Measurements from ENCODE around the gene NFATC3. TPM values are rescaled to one million over a fixed set of nuclear protein-coding genes. Genes with fewer than 3 reads are reported as not detected.

NFATC3 gene
- total and polyA plus RNA-seq, 10 donors: 12.4 to 89.7 (median 67.2) TPM

DNA sequence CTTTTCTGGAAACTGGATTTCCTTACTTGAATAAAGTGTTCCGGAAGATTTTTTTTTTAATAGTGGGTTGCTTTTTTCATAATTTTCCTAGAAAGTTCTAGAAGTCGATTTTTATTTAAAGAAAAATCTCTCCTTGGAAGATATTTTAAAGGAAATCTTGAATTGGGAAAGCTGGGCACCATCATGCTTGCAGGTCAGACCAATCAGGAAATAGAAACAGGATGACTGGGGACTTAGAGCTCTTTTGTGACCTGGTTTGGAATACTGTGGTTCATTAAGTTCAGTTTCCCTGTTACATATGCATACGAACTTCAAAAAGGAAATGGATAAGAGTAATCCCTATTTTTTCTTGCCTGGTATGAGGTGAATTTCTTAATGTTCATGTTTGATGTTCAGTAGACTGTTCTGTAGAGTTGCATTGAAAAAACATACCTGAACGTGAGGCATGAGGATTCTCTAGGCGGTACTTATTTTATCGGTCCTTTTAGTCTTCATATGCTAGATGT is 1.2 kb downstream of the NFATC3 start:
- intact Hi-C loops (cut with DNase I; ENCODE audit: low total_unique reads): no loop called here

DNA sequence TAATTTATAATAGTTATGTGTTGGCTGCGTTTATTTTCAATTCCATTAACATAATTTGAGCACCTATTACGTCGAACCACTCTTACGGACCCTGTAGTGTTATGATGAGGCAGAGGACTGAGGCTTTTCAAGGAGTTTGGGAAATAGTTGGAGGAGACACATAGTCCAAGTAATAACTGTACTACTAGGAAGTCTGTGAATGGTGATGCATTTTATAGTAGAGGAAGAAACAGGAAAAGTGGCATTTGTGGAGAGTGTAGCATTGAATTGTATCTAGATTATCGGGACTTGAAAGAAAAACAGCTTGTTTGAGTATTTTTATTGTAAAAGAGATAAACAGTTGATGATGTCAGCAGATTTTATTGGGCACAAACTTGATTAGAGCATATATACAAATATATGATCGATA is 1.7 kb downstream of the NFATC3 start:
- Histone ChIP-seq H3K27me3 (replicated peaks in 1 of 7) (no peaks in the 10 kb centered on the region), H3K9me3 (no peaks in the 10 kb centered on the region), H3K4me1 (peaks cover 54 to 88% (median 83%) of the 10 kb centered on the region in 6 donors), H3K27ac (peak overlapping the region; percentile 89 to 99 (median 96)), H3K4me3 (peak overlapping the region; percentile 74 to 95 (median 84)), H3K36me3 (no peaks in the 10 kb centered on the region)
- intact Hi-C loops (cut with DNase I; ENCODE audit: low total_unique reads): no loop called here
- no peak for DNase-seq
- TF ChIP-seq CTCF (IDR thresholded peaks at IDR 0.05 in 8 of 11, conservative IDR thresholded peaks at IDR 0.05 in 3 of 11): no peak
- no peak for TF ChIP-seq POLR2AphosphoS5 (IDR thresholded peaks at IDR 0.05)
- no peak for TF ChIP-seq POLR2A (IDR thresholded peaks at IDR 0.05)
- WGBS, 5 donors: 3 to 6% (median 5%) methylated on average over 6 of the region's 6 CpGs

More for the DNA sequence above, 1.2 kb downstream of the NFATC3 start:
- WGBS, 5 donors: 0 to 1% (median 0%) methylated on average over 6 of the region's 6 CpGs
- H3K4me1 ChIP-seq: peaks cover 54 to 88% (median 83%) of the 10 kb centered on the region in 6 donors
- TF ChIP-seq CTCF (IDR thresholded peaks at IDR 0.05 in 8 of 11, conservative IDR thresholded peaks at IDR 0.05 in 3 of 11) (no peak), POLR2AphosphoS5 (IDR thresholded peaks at IDR 0.05) (no peak), POLR2A (IDR thresholded peaks at IDR 0.05) (no peak)
- no peaks in the 10 kb centered on the region for H3K27me3 ChIP-seq (replicated peaks in 1 of 7)
- peak overlapping the region; percentile 74 to 95 (median 84) for H3K4me3 ChIP-seq
- H3K9me3 ChIP-seq: no peaks in the 10 kb centered on the region
- H3K36me3 ChIP-seq: no peaks in the 10 kb centered on the region
- H3K27ac ChIP-seq: peak overlapping the region; percentile 89 to 99 (median 96)
- no peak for DNase-seq

DNA sequence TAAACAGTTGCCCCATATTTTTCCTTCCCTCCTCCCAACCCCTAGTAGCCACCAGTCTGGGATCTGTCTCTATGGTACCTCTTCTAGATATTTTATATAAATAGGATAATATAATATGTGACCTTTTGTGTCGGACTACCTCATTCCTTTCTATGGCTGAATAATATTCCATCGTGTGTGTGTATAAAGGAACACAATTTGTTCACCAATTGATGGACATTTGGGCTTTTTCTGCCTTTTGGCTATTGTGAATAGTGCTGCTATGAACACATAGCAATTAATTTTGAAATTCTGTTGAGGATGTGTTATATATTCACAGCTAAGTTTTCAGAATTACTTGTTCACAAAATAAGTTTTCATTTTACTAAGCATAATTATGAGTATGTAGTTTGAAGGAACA is 2.5 kb downstream of the NFATC3 start:
- intact Hi-C loops (cut with DNase I; ENCODE audit: low total_unique reads): no loop called here
- peak overlapping the region in 5 of 8 donors; percentile 95 to 99 (median 98) for H3K27ac ChIP-seq
- peak overlapping the region in 4 of 8 donors; percentile 76 to 95 (median 84) for H3K4me3 ChIP-seq
- WGBS, 5 donors: 52 to 75% (median 62%) methylated on average over 2 of the region's 2 CpGs
- H3K9me3 ChIP-seq: no peaks in the 10 kb centered on the region
- H3K4me1 ChIP-seq: peaks cover 55 to 88% (median 83%) of the 10 kb centered on the region in 6 donors
- TF ChIP-seq CTCF (IDR thresholded peaks at IDR 0.05 in 8 of 11, conservative IDR thresholded peaks at IDR 0.05 in 3 of 11) (no peak), POLR2A (IDR thresholded peaks at IDR 0.05) (no peak), POLR2AphosphoS5 (IDR thresholded peaks at IDR 0.05) (no peak)
- no peaks in the 10 kb centered on the region for H3K27me3 ChIP-seq (replicated peaks in 1 of 7)
- H3K36me3 ChIP-seq: no peaks in the 10 kb centered on the region
- no peak for DNase-seq

DNA sequence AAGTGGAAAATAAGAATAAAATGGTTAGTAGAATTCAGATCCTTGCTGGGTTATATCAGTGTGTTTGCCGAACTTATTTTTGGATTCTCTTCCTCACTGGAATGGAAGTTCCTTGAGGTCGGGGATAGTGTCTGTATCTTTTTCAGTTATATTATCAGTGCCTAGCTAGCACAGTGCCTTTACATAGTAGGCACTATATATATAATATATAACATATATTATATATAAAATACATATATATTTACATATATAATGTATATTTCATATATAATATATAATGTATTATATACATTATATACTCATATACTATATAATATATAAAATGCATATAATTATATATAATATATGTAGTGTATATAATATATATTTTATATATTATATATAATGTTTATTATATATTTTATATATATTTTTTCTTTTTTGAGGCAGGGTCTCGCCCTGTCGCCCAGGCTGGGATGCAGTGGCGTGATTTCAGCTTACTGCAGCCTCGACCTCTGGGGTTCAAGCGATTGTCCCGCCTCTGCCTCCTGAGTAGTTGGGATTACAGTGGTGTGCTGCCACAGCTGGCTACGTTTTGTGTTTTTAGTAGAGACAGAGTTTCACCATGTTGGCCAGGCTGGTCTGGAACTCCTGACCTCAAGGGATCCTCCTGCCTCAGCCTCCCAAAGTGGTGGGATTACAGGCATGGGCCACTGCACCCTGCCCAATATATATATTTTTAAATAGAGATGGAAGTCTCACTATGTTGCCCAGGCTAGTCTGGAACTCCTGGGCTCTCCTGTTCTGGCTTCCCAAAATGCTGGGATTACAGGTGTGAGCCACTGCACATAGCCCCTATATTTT is 3.2 kb downstream of the NFATC3 start:
- TF ChIP-seq CTCF (IDR thresholded peaks at IDR 0.05 in 8 of 11, conservative IDR thresholded peaks at IDR 0.05 in 3 of 11) (no peak), POLR2AphosphoS5 (IDR thresholded peaks at IDR 0.05) (no peak), POLR2A (IDR thresholded peaks at IDR 0.05) (no peak)
- Histone ChIP-seq H3K4me1 (peaks cover 55 to 88% (median 83%) of the 10 kb centered on the region in 6 donors), H3K9me3 (no peaks in the 10 kb centered on the region), H3K4me3 (peak overlapping the region in 1 of 8 donors; percentile 95), H3K27me3 (replicated peaks in 1 of 7) (no peaks in the 10 kb centered on the region), H3K36me3 (no peaks in the 10 kb centered on the region), H3K27ac (peak overlapping the region in 5 of 8 donors; percentile 34 to 99 (median 98))
- intact Hi-C loops (cut with DNase I; ENCODE audit: low total_unique reads): no loop called here
- WGBS, 5 donors: 77 to 86% (median 81%) methylated on average over 9 of the region's 9 CpGs
- no peak for DNase-seq

All from spleen (tissue), 11 donors.